GM12874 (cell line): ENCODE measurements around the gene P4HA2.

ENCODE experiments used
- TF ChIP-seq, protein P1 (sequence below): IDR thresholded peaks from 2 replicates; pipeline ENCODE4 v1.5.1; 2011; ENCODE audit warnings: low read depth, mild to moderate bottlenecking, control low read depth, low read length, moderate library complexity; ENCODE audit not compliant: insufficient read depth

The P4HA2 gene

DNA sequence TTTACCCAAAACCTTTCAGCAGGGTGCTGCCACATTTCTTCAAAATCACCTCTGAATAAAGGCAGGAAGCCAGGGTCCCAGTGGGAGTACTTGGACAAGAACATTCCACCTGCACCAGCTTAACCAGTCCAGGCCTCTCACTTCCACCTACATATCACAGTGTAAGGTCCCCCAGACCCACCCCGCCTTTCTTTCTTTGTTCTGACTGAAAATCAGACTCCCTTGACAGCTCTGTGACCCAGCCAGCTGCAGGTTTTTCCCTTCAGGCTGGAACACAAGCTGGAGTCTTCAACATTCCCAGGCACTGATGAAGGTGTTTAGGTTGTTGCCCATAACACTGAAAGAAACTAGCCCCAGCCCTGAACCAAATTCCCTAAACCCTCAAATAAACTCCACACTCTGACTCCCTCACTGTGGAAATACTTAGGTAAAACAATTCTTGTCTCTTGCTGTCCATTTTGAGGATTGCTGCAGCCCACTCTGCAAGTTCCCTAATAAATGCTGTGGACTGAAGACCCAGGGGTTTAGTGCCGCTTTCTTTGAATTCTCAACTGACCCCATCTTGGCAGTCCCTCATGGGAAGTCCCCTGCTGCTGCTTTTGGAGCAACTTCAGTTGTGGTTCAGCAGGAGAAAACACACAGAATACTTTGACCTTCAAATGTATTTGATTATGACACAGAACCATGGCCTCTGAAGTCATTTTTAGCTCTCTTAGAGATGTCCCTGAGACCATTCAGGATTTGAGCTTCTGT, 24.8 kb downstream of the P4HA2 start:
- TF ChIP-seq, protein P1, sequence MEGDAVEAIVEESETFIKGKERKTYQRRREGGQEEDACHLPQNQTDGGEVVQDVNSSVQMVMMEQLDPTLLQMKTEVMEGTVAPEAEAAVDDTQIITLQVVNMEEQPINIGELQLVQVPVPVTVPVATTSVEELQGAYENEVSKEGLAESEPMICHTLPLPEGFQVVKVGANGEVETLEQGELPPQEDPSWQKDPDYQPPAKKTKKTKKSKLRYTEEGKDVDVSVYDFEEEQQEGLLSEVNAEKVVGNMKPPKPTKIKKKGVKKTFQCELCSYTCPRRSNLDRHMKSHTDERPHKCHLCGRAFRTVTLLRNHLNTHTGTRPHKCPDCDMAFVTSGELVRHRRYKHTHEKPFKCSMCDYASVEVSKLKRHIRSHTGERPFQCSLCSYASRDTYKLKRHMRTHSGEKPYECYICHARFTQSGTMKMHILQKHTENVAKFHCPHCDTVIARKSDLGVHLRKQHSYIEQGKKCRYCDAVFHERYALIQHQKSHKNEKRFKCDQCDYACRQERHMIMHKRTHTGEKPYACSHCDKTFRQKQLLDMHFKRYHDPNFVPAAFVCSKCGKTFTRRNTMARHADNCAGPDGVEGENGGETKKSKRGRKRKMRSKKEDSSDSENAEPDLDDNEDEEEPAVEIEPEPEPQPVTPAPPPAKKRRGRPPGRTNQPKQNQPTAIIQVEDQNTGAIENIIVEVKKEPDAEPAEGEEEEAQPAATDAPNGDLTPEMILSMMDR, result no peak

DNA sequence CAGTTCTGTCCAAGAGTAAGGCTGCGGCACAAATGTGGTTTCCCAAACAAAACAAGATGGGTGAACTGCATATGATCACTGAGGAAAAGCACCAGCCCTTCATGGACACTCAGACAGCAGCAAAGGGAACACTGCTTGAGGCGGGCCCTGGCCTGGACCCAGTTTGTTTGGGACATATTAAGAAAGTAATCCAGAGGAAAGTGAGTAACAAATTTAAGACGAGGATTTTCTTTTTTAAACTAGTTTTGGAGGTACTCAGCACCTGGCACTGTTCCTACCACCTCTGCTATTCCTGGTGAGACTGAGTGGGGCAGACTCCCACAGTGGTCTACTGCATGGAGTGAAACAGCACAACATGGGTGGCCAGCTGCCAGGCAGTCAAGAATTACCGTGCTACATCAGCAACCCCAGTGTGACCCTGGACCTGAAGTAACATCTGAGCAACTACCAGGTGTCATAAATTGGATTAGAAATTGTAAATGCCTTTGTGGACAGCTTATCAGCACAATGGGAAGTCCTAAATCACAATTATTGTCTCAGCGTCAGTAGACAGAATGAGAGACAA, 28.5 kb downstream of the P4HA2 start:
- TF ChIP-seq, protein P1, result no peak

DNA sequence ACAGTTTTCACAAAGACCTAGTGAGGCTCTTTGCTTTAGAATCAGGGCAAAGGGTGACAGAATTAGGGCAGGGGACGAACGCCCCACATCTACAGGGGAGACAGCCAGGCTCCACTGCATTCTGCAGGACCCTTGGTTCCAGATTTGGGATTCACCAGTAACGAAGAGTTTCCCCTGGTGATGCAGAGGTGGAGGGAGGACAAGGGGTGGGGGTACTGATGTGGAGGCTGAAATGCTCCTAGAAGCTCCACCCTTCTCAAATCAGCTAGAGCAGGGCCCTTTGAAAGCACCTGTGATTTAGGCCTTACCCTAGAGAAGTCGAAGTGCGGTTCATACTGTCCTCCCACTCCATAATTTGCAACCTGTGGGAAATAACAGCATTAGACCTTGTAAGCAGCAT, 29.1 kb downstream of the P4HA2 start:
- TF ChIP-seq, protein P1, result no peak

DNA sequence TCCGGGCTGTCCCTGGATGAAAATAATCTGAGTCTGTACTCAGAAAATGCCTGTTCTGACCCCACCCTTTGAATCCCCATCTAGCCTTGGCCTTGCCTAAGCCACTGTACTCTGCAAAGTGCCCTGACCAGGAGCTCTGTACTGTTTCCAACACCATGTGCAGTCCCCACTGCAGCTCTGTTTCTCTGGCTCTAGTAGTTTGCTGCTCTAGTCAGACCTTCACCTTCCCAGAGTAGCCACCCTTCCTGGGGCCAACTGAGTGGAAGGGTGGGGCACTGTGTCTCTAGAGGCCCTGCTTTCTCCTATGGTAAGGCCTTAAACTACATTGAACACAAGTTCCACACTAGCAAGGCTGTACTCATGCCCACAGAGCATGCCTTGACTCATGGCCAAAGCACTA, 31.9 kb downstream of the P4HA2 start:
- TF ChIP-seq, protein P1, result no peak

DNA sequence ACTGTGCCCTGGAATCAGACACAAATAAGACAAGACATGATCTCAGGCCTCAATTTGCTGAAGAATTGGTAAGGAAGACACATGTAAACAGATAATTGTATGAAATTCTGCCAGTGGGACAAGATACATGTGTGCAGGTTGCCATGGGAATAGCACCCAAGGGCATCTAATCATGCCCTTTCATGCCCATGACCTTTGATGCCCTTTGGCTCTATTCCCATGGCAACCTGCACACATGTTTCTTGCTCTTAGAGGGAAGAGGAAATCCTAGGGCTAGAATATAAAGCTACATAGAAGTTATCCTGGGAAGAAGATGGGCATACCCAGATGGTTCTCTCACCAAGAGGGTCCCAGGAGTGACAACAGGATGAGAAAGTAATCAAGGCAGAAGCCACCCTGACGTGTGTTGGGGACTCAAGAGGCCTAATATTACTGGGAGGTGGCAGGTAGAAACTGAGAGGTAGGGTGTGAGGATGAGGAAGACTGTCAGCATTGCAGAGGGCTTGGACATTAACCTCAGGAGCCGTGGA, 34.4 kb downstream of the P4HA2 start:
- TF ChIP-seq, protein P1, result no peak

DNA sequence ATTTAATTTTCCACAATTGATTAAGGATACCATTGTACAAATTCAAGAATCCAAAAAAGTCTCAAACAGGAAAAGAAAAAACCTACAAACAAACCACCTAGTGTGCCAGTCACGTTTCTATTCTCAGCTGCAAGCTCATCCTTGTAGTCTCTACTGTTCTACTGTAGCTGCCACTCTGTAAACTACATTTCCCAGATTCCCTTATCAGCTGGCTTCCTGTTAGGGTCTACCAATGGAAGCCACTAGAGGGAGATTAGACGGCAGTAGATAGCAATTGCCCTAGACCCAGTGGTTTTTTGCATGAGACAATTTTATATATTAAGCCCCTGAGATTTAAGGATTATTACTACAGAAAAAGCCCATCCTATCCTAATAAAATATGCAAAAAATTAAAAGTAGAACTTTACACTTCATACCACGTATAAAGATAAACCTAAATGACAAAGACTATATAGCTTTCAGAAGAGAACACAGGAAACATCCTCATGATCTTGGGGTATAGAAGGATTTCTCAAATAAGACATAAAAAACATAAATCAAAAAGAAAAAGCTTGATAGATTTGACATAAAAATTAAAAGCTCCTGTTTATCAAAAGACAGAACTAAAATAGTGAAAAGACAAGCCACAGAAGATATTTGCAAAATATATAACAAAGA, 37.4 kb downstream of the P4HA2 start:
- TF ChIP-seq, protein P1, result peak; percentile 55

DNA sequence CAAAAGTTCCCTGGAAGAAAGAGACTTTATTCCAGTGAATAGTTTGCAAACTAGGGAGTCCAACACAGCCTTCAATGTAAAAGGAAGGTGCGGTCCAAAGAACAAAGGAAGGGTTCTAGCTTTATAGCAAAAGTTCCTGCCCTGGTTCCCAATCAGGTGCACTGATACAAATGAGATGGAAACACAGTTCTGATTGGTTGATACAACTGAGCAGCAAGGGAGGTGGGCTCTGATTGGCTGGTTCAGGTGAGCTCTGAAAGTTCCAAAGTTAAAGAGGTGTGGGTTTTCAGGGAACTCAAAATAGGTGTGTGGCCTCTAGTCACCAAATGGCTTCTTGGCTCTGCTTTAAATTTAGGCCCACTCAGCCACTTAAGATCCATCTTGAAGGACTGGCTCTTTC, 43.1 kb downstream of the P4HA2 start:
- TF ChIP-seq, protein P1, result no peak
